Measurements from ENCODE around the gene NDST1. TPM values are rescaled to one million over a fixed set of nuclear protein-coding genes. Genes with fewer than 3 reads are reported as not detected.

The NDST1 gene
- total and polyA plus RNA-seq, 10 donors, result 6.1 to 360 (median 223) TPM

- H3K4me3 ChIP-seq, result no peak overlapping the region
- H3K36me3 ChIP-seq, result no peaks in the 10 kb centered on the region
- DNase-seq, result peak; percentile 4
- 52 to 78% (median 65%) methylated on average over 3 of the region's 3 CpGs for WGBS, 5 donors
- no peaks in the 10 kb centered on the region for H3K9me3 ChIP-seq
- no peaks in the 10 kb centered on the region for H3K27me3 ChIP-seq (replicated peaks in 1 of 7)
- H3K4me1 ChIP-seq, result peaks cover 0 to 71% (median 35%) of the 10 kb centered on the region in 6 donors
- intact Hi-C loops (cut with DNase I; ENCODE audit: low total_unique reads), result no loop called here
- TF ChIP-seq POLR2A (IDR thresholded peaks at IDR 0.05) (no peak), CTCF (IDR thresholded peaks at IDR 0.05 in 8 of 11, conservative IDR thresholded peaks at IDR 0.05 in 3 of 11) (no peak), POLR2AphosphoS5 (IDR thresholded peaks at IDR 0.05) (no peak)
- H3K27ac ChIP-seq, result no peak overlapping the region
Measured at GRCh38 chr5:150596826-150597225, 88.9 kb downstream of the NDST1 start.

DNA sequence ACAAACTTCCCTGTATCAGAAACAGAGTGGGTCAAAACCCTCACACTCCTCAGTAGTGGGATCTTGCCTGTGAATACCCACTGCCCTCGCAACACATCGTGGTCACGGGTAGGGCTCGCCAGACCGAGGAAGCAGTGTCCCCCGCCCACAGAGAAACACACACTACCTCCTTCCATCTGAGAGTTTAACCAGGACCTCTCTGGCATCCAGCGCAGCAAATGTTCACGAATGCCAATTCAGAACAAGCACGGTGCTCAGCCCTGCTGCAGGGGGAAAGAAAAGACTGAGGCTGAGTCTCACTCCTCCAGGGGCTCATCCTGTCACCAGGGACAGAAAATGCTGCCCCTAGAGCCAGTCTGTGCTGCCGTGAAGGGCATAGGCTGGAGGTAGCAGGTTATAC is 90.1 kb downstream of the NDST1 start:
- DNase-seq, result peak; percentile 46
- Histone ChIP-seq H3K4me3 (no peak overlapping the region), H3K27ac (peak overlapping the region in 7 of 8 donors; percentile 1 to 68 (median 45)), H3K27me3 (replicated peaks in 1 of 7) (no peaks in the 10 kb centered on the region), H3K9me3 (no peaks in the 10 kb centered on the region), H3K4me1 (peaks cover 0 to 80% (median 42%) of the 10 kb centered on the region in 6 donors), H3K36me3 (no peaks in the 10 kb centered on the region)
- WGBS, 5 donors, result 44 to 65% (median 53%) methylated on average over 9 to 10 of the region's 10 CpGs
- TF ChIP-seq POLR2A (IDR thresholded peaks at IDR 0.05) (no peak), POLR2AphosphoS5 (IDR thresholded peaks at IDR 0.05) (no peak), CTCF (IDR thresholded peaks at IDR 0.05 in 8 of 11, conservative IDR thresholded peaks at IDR 0.05 in 3 of 11) (no peak)
- intact Hi-C loops (cut with DNase I; ENCODE audit: low total_unique reads), result no loop called here

DNA sequence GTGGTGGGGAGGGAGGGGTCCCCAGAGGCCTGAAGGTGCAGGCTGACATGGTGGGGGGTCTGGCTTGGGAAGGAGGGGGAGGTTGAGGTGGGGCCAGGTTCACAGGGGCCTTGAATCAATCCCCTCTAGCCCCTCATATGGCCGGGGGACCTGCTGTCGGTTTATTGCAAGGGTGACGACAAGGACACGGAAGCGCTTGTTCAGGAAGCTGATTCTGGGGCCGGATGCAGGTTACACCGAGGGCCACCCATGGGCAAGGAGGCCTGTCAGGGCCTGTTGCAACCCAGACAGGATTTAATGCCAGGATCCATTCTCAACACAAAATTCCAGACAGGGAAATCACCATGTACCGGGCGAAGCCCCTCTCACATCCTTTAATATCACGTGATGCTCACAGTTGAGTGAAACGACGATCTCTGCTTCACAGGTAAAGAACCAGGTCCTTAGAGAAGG is 90.9 kb downstream of the NDST1 start:
- 67 to 82% (median 71%) methylated on average over 12 of the region's 12 CpGs for WGBS, 5 donors
- H3K4me1 ChIP-seq, result peaks cover 0 to 85% (median 43%) of the 10 kb centered on the region in 6 donors
- no peaks in the 10 kb centered on the region for H3K9me3 ChIP-seq
- no peak overlapping the region for H3K4me3 ChIP-seq
- peak overlapping the region in 6 of 8 donors; percentile 11 to 68 (median 53) for H3K27ac ChIP-seq
- H3K36me3 ChIP-seq, result no peaks in the 10 kb centered on the region
- intact Hi-C loops (cut with DNase I; ENCODE audit: low total_unique reads), result no loop called here
- DNase-seq, result peak; percentile 79
- no peak for TF ChIP-seq CTCF (IDR thresholded peaks at IDR 0.05 in 8 of 11, conservative IDR thresholded peaks at IDR 0.05 in 3 of 11)
- peak in 2 of 3 donors; percentile 45 to 47 for TF ChIP-seq POLR2AphosphoS5 (IDR thresholded peaks at IDR 0.05)
- H3K27me3 ChIP-seq (replicated peaks in 1 of 7), result no peaks in the 10 kb centered on the region

GRCh38 chr5:150599281-150599680 is 91.3 kb downstream of the NDST1 start:
- WGBS, 5 donors, result 69 to 90% (median 83%) methylated on average over 3 to 5 of the region's 5 CpGs
- Histone ChIP-seq H3K27me3 (replicated peaks in 1 of 7) (no peaks in the 10 kb centered on the region), H3K27ac (peak overlapping the region in 7 of 8 donors; percentile 11 to 68 (median 45)), H3K4me3 (no peak overlapping the region), H3K36me3 (no peaks in the 10 kb centered on the region), H3K4me1 (peaks cover 0 to 89% (median 45%) of the 10 kb centered on the region in 6 donors), H3K9me3 (no peaks in the 10 kb centered on the region)
- intact Hi-C loops (cut with DNase I; ENCODE audit: low total_unique reads), result no loop called here
- TF ChIP-seq POLR2AphosphoS5 (IDR thresholded peaks at IDR 0.05) (no peak), CTCF (IDR thresholded peaks at IDR 0.05 in 8 of 11, conservative IDR thresholded peaks at IDR 0.05 in 3 of 11) (no peak), POLR2A (IDR thresholded peaks at IDR 0.05) (no peak)
- DNase-seq, result peak; percentile 35

Measured in spleen (tissue), 11 donors.